DOHH2 (cell line): ENCODE measurements around the gene ABCD4.

Experiments used
- EZH2phosphoT487 ChIP-seq: fragments of 200-600 bp; sonication (generic); IDR thresholded peaks from 2 replicates; pipeline ENCODE4 v1.6.1; 2017; ENCODE audit warnings: borderline replicate concordance, mild to moderate bottlenecking, antibody characterized with exemption, low read length, moderate library complexity, mixed read lengths
- TF ChIP-seq, protein P1 (sequence below): fragments of 200-600 bp; sonication (generic); IDR thresholded peaks from one replicate; pipeline ENCODE4 v1.5.1; 2014; ENCODE audit warnings: antibody characterized with exemption, mild to moderate bottlenecking, low read depth, low read length; ENCODE audit not compliant: poor library complexity, severe bottlenecking

DNA sequence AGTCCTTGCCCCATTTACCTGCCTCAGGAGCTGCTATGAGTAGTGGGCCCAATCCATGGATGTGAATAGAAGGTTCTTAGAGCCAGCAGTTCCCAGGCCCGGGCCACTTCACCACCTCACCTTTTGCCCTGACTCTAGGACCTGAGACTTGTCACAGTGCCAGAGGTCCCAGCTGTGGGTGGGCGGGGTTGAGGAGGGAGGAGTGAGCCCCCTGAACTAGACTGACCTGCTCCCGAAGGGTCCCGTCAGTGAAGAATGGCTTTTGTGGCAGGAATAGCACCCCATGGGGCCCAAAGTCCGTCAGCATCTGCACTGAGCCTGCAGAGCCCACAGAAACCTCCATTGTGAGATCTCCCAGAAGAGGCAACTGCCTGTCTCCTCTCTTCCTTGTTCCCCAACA, 12.9 kb downstream of the ABCD4 start:
- TF ChIP-seq, protein P1, sequence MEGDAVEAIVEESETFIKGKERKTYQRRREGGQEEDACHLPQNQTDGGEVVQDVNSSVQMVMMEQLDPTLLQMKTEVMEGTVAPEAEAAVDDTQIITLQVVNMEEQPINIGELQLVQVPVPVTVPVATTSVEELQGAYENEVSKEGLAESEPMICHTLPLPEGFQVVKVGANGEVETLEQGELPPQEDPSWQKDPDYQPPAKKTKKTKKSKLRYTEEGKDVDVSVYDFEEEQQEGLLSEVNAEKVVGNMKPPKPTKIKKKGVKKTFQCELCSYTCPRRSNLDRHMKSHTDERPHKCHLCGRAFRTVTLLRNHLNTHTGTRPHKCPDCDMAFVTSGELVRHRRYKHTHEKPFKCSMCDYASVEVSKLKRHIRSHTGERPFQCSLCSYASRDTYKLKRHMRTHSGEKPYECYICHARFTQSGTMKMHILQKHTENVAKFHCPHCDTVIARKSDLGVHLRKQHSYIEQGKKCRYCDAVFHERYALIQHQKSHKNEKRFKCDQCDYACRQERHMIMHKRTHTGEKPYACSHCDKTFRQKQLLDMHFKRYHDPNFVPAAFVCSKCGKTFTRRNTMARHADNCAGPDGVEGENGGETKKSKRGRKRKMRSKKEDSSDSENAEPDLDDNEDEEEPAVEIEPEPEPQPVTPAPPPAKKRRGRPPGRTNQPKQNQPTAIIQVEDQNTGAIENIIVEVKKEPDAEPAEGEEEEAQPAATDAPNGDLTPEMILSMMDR, result no peak
- TF ChIP-seq EZH2phosphoT487, result no peak
